Panc1 (cell line): ENCODE results near the gene AQP5.

ENCODE experiments used
- CTCF ChIP-seq: fragments of 450-650 bp; IDR thresholded peaks from 2 replicates; pipeline ENCODE4 v1.5.1; 2017; ENCODE audit warnings: mild to moderate bottlenecking
- POLR2AphosphoS5 ChIP-seq: IDR thresholded peaks from 2 replicates; pipeline ENCODE4 v1.6.1; 2012; ENCODE audit warnings: mild to moderate bottlenecking, low read depth, low read length, moderate library complexity
- SIN3A ChIP-seq: IDR thresholded peaks from 2 replicates; pipeline ENCODE4 v1.6.1; 2012; ENCODE audit warnings: low read depth, mild to moderate bottlenecking, low read length, moderate library complexity, borderline replicate concordance; ENCODE audit not compliant: insufficient read depth
- TCF7L2 ChIP-seq: IDR thresholded peaks from 2 replicates; pipeline ENCODE4 v1.6.1; 2011; ENCODE audit warnings: mild to moderate bottlenecking, low read depth, low read length, inconsistent platforms
- TF ChIP-seq, protein P1 (sequence below), 2 experiments: IDR thresholded peaks; 2 replicates each; pipeline ENCODE4 v1.6.1; 2011 to 2012; ENCODE audit warnings: low read depth in 2 of 2, control low read depth in 1 of 2, low read length in 1 of 2, mild to moderate bottlenecking in 1 of 2, moderate library complexity in 1 of 2; ENCODE audit not compliant: insufficient read depth in 1 of 2

- TF ChIP-seq CTCF (no peak), POLR2AphosphoS5 (no peak), SIN3A (no peak), TCF7L2 (no peak)
- TF ChIP-seq, protein P1, sequence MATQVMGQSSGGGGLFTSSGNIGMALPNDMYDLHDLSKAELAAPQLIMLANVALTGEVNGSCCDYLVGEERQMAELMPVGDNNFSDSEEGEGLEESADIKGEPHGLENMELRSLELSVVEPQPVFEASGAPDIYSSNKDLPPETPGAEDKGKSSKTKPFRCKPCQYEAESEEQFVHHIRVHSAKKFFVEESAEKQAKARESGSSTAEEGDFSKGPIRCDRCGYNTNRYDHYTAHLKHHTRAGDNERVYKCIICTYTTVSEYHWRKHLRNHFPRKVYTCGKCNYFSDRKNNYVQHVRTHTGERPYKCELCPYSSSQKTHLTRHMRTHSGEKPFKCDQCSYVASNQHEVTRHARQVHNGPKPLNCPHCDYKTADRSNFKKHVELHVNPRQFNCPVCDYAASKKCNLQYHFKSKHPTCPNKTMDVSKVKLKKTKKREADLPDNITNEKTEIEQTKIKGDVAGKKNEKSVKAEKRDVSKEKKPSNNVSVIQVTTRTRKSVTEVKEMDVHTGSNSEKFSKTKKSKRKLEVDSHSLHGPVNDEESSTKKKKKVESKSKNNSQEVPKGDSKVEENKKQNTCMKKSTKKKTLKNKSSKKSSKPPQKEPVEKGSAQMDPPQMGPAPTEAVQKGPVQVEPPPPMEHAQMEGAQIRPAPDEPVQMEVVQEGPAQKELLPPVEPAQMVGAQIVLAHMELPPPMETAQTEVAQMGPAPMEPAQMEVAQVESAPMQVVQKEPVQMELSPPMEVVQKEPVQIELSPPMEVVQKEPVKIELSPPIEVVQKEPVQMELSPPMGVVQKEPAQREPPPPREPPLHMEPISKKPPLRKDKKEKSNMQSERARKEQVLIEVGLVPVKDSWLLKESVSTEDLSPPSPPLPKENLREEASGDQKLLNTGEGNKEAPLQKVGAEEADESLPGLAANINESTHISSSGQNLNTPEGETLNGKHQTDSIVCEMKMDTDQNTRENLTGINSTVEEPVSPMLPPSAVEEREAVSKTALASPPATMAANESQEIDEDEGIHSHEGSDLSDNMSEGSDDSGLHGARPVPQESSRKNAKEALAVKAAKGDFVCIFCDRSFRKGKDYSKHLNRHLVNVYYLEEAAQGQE (IDR thresholded peaks at IDR 0.05; ENCODE audit: insufficient read depth in 1 of 2, low read depth in 2 of 2, low read length in 1 of 2) = no peak
Observed at GRCh38 chr12:49922349-49923034, 39.2 kb upstream of the AQP5 start.
